ENCODE data around the gene HACE1.

GRCh38 chr6:104714796-104715195 is 144.9 kb downstream of the HACE1 start:
- TF ChIP-seq, protein P1, sequence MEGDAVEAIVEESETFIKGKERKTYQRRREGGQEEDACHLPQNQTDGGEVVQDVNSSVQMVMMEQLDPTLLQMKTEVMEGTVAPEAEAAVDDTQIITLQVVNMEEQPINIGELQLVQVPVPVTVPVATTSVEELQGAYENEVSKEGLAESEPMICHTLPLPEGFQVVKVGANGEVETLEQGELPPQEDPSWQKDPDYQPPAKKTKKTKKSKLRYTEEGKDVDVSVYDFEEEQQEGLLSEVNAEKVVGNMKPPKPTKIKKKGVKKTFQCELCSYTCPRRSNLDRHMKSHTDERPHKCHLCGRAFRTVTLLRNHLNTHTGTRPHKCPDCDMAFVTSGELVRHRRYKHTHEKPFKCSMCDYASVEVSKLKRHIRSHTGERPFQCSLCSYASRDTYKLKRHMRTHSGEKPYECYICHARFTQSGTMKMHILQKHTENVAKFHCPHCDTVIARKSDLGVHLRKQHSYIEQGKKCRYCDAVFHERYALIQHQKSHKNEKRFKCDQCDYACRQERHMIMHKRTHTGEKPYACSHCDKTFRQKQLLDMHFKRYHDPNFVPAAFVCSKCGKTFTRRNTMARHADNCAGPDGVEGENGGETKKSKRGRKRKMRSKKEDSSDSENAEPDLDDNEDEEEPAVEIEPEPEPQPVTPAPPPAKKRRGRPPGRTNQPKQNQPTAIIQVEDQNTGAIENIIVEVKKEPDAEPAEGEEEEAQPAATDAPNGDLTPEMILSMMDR (IDR thresholded peaks at IDR 0.05) = no peak
- TF ChIP-seq POLR2A (IDR thresholded peaks at IDR 0.05) = no peak
- no peak for TF ChIP-seq EP300 (IDR thresholded peaks at IDR 0.05; ENCODE audit: low read depth)
